LoVo (cell line): Measurements from ENCODE around the gene CHAD.

Experiments
- DNase-seq: peaks from one replicate; pipeline ENCODE4 v3.0.0-alpha.2; 2016; ENCODE audit warnings: low spot score

Gene CHAD, protein sequence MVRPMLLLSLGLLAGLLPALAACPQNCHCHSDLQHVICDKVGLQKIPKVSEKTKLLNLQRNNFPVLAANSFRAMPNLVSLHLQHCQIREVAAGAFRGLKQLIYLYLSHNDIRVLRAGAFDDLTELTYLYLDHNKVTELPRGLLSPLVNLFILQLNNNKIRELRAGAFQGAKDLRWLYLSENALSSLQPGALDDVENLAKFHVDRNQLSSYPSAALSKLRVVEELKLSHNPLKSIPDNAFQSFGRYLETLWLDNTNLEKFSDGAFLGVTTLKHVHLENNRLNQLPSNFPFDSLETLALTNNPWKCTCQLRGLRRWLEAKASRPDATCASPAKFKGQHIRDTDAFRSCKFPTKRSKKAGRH

DNA sequence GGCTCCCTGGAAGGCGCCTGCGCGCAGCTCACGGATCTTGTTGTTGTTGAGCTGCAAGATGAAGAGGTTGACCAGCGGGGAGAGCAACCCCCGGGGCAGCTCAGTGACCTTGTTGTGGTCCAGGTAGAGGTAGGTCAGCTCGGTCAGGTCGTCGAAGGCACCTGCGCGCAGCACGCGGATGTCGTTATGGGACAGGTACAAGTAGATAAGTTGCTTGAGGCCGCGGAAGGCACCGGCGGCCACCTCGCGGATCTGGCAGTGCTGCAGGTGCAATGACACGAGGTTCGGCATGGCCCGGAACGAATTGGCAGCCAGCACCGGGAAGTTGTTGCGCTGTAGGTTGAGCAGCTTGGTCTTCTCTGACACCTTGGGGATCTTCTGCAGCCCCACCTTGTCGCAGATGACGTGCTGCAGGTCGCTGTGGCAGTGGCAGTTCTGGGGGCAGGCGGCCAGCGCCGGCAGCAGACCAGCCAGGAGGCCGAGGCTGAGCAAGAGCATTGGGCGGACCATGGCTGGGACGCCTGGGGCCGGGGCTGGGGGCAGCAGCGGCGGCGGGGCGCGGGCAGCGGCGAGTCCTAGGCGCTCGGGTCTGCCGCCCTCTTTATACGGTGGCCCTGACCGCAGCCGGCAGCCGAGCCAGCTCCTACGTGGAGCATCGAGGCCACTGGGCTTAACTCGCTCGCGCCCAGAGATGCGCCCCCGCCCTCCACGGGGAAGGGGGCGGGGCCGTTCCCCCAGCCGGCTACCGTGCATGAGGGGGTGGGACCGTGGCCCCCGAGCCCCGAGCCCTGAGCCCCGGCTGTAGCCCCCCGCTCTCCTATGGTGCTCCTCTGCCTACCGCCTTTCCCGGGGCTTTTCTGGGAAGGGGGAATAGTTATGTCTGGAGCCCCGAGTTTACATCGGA lies at the start of gene CHAD:
Gene CHAD (minus strand): TSS at position 577 of the 904 bp plus-strand sequence. CDS start 67 bp downstream, at position 510.
- no peak for DNase-seq

- no peak for DNase-seq
Observed at GRCh38 chr17:50517504-50518383, 49.1 kb upstream of the CHAD start.

DNA sequence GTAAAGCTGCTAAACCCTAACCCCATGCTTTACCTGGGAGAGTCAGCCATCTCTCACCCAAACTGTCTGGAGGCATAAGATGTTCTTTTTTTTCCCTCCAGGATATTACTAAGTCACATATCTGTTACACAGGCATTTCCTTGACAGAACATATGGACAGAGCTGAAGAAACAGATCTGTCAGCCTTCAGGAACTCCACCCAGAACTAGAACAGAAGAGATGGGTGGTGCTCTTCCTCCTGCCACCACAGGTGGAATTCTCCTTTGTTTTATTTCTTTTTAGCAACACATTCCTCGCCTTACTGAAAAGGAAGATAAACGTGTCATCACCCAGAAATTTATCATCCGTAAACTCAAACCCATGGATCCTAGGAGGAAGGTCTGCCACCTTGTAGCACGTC lies 48.3 kb upstream of the CHAD start:
- DNase-seq = no peak

- DNase-seq = no peak
Observed at GRCh38 chr17:50514936-50515702, 46.4 kb upstream of the CHAD start.

GRCh38 chr17:50514388-50514787 lies 45.7 kb upstream of the CHAD start:
- DNase-seq = no peak

DNA sequence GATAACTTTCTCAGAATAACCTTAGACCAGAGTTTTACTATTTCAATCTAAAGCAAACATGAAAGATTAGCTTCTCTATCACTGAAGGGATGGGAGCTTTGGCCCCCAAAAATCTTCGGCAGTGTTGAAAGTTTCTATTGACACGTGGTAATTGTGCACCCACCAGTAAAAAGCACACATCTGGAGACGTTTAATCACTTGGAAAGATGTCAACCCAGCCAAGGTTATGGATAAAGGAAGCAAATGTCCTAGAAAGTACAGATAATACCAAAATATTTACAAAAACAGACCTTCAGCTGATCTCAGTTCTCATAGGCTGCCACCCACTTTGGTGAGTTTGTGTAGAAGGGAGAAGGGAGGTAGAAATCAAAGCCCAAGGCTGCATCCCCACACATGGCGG lies 44.8 kb upstream of the CHAD start:
- no peak for DNase-seq

GRCh38 chr17:50511058-50511457 lies 42.4 kb upstream of the CHAD start:
- no peak for DNase-seq

DNA sequence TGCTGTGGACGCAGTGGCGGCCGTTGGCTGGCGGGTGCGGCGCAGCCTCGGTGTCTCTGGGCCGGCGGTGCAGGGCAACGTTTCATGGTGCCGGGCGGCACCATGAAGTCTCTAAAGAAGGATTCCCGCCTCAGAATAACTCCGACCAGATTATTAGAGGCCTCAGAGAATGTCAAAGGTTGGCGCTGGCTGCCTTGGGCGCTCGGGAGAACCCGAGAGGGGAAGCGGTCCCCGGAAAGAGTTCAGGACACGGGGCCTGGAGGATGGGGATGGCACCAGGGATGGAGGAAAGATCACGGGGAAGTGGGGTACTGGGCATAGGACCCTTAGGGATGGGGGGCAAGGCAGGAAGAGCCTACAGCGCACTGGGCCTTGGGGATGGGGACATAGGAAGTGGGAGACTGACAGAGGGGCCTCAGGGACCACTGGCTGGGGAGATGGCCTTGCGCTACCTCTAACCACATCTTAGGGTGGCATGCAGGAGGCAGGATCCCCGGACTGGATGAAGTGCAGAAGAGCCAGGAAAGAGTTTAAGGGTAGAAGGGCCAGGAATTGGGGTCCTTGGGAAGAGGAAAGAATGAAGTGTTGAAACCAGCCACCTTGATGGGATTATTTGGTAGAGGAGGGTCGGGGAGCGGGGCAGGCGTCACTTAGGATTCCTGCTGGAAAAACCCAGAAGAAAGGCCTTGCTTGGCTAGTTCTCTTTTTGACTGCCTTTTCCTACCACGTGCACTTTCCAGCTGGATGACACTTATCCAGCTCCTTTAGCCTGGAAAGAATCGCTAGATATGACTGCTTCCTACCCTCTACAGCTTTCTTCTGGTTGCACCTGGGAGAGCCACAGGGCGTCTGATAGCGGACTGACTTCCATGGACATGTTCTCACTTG lies 40.1 kb upstream of the CHAD start:
- DNase-seq = no peak

GRCh38 chr17:50507871-50508572 lies 39.3 kb upstream of the CHAD start, which contains the start of gene MYCBPAP:
TSS of gene MYCBPAP (plus strand) at chr17:50508439. CDS start at chr17:50508675, 236 bp downstream.
- DNase-seq = peak; percentile 85

DNA sequence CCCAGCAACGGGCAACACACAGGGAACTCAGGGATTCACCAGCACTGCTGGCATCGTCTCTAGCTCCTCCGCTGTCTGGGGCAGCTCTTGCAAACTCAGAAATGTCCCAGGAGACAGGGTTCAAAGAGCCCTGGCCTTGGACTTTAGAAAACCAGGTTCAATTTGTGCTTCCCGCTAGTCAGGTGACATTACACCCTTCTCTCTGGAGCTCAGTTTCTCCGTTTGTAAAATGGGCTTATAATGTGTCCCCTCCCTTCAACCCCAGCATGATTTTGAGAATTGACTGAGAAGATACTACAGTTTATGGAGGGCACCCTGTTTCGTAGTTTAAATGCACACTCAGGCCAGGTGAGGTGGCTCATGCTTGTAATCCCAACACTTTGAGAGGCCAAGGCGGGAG lies 37.6 kb upstream of the CHAD start:
- no peak for DNase-seq

- DNase-seq = no peak
Observed at GRCh38 chr17:50505591-50506130, 37.0 kb upstream of the CHAD start.

DNA sequence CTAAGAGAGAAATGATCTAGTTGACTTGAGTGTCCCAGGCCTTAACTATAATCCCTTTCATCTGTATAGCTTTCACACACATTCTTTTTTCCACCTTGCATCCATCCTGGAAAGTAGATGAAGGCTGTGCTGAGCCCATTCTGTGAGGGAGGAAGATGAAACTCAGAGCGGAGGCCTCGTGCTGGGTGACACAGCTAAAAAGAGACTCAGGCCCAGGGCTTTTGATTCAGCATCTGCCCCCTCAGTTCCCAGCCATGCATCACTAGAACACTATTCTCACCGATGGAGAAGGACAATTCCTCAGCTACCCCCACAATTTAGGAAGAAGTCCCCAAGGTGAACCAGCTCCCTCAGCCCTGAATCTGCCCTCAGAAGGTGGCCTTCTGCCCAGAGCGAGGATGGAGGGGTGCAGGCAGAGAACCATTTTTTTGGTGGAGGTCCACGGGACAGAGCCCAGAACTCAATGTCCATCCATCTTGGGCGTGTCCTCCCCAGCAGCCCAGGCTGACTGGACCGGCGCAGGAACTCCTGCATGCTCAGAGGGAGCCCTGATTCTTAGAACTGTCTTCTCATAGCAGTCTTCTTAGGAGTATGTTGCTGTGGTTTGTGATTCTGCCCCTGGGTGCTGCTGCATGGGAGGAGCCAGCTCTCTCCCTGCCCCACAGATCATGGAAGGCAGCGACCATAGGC lies 33.8 kb upstream of the CHAD start:
- no peak for DNase-seq

DNA sequence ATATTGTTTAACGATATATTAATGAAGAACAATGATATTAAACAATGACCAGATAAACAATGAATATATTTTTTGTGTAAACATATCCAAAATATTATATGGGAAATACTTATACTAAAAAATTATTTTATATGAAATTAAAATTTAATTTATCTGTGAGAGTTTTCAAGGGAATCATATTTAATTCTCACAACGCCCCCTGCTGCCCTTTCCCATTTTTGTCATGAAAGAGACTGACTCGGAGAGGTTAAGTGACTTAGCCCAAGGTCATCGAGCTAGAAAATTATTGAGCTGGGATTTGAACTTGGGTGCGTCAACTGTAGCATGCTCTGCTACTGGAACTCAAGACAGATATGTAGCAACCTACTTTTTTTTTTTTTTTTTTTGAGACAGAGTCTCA lies 32.4 kb upstream of the CHAD start:
- peak; percentile 15 for DNase-seq

DNA sequence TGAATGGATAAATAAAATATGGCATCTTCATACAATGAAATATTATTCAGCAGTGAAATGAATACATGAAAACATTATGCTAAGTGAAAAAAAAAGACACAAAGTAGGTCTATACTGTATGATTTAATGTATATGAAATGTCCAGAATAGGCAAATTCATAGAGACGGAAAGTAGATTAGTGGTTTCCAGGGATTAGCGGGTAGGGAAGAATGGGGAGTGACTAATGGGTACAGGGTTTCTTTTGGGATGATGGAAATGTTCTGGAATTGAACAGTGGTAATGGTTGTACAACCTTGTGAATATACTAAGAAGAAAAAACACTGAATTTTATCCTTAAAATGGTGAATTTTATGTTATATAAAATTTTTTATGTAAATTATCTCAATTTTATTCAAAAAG lies 31.0 kb upstream of the CHAD start:
- DNase-seq = no peak

- no peak for DNase-seq
Observed at GRCh38 chr17:50499270-50499669, 30.6 kb upstream of the CHAD start.

DNA sequence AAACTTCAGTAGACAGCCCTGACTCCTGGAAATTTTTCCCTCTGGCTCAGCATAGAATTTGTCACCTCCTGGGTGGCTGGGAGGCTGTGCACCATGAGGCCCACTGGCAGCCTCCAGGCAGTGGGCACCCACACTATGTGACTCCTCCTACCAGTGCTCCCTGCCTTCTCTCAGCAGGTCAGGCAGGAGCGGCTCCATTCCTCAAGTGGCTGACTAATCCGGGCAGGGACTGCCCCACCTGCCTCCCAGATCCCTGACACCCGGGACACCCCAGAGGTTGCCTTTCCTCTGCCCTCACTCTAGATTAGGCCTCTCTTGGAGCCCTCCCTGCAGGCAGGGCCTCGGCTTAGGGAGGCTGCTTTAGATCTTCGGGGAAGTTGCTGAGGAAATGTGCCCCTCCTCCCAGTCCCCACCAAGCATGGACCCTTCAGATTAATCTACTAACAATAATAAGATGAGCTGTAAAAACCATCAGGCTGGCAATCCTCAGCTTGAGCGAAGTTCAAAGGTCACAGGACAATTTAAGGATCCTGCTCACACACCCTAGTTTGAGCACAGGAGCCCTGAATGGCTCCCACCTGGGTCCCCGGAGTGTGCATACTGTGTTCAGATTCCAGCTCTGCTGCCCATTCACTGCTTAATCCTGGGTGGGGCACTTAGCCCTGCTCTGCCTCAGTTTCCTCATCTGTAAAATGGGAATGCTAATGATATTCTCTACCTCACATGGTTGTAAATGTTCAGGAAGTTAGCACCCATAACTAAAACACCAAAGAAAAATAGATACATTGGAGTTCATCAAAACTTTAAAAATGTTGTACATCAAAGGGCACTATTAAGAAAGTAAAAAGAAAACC lies 29.6 kb upstream of the CHAD start:
- peak; percentile 66 for DNase-seq

GRCh38 chr17:50495918-50496317 lies 27.2 kb upstream of the CHAD start:
- DNase-seq = no peak
